Measurements from ENCODE around the gene MS4A6E.

Gene MS4A6E

GRCh38 chr11:60377401-60378136 lies 50.5 kb downstream of the MS4A6E start:
- DNase-seq, result no peak

- DNase-seq, result no peak
These were observed 51.3 kb downstream of the MS4A6E start, which contains the start of gene MS4A7 for GRCh38 chr11:60378354-60378753. MS4A7 (plus strand) TSS chr11:60378532; CDS start chr11:60383142, 4,610 bp downstream.

- DNase-seq, result no peak
These were observed 62.3 kb downstream of the MS4A6E start for GRCh38 chr11:60389279-60389910.

- no peak for DNase-seq
These were observed 63.4 kb downstream of the MS4A6E start for GRCh38 chr11:60390419-60390818.
